Esophagus mucosa (tissue), 1 donor: ENCODE results near the gene NEK10. TPM values are rescaled to one million over a fixed set of nuclear protein-coding genes. Genes with fewer than 3 reads are reported as not detected.

Experiments used
- ATAC-seq: fragments of 200-7000 bp; cut with Tn5 transposase; one replicate; pipeline ENCODE4 v1.9.1; 2020
- total RNA-seq: library from RNA; stranded (reverse); gene quantifications from one replicate; pipeline ENCODE4 v1.2.4, GENCODE V29; 2023
- donor health status: DM: yes; HTN: yes; CAD: no.

NEK10 gene
- total RNA-seq, 1 donor from 2014 or later, result 0.40 TPM

DNA sequence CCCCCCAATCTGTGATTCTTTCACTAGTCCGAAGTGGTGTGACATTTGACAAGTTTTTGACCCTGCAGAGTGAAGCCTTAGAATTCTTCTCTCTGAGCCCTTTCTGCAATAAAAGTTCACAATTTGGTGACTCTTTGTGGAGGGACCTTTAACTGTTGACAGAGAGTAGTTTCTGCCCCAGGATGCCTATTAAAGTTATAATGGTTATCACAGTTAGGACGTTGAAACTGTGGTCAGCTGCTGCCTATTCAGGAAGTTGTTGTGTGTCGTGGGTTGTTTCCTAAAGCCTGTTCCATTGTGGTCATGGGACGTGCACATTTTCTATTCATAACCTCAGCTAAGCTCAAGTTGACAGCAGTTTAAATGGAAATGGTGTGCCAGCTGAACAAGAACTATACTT lies 274.5 kb downstream of the NEK10 start:
- ATAC-seq, result no peak

DNA sequence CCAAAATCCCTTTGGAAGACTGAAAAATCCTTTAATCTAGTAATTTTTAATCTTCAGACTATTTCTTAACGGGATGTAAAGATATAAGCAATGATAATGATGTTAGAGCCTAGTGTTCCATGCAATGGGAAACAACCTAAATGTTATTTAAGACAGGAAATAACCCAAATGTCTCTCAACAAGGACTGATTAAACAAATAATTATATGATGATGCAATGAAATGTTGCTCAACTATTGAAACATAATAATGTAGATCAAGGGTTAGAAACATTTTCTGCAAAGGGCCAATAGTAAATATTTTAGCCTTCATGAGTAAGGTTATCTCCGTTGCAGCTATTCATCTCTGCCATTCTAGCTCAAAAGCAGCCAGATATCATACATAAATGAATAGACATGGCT lies 275.4 kb downstream of the NEK10 start:
- no peak for ATAC-seq

DNA sequence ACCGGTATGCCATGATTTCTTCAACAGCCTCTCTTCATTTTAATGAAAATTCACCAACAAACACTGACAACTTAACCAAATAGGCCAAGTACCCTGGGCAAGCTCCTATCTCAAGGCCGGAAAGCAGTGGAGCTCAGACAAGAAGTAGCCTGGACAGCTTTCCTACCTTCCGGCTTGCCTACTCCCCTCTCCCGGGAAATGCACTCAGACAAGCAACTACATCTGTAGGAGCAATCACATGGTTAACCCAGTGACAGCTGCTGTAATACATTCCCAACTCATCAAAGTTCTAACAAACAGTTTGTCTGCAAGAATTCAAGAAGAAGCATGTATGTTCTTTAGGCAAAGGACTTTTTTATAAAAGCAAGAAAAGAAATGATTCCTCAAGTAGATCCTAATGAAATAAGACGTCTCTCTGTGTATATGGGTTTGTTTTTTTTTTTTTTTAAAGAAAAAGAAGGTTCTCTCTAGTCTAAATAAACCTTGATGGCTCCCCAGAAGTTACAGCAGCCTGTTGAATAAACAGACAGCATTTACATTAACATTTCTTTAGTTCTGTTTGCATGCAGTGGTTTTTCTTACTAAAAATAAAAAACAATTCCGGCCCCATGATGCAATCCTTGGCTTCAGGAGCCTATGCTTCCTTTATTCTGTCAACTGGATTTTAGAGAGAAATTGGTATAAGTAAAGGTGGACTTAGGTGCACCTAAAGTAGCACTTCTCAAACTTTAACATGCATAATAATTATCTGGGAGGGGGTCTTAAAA lies 278.7 kb downstream of the NEK10 start:
- no peak for ATAC-seq

DNA sequence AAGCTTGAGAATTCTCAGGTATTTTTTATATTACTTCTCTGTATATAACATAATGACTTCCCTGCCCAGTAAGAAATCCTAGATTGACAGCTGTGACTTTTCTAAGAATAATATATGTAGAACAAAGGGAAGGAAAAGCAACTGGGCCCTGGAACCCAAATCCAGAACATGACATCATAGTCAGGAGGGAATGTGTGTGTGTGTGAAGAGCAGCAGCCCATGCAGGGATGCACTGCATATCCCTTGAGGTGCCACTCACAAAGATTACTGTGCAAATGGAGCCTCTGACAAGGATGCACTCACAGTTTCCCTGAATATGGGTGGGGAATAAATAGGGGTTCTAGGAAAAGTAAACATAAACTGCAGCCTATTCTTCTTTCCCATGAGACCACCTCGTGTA lies 279.5 kb downstream of the NEK10 start:
- ATAC-seq, result no peak

DNA sequence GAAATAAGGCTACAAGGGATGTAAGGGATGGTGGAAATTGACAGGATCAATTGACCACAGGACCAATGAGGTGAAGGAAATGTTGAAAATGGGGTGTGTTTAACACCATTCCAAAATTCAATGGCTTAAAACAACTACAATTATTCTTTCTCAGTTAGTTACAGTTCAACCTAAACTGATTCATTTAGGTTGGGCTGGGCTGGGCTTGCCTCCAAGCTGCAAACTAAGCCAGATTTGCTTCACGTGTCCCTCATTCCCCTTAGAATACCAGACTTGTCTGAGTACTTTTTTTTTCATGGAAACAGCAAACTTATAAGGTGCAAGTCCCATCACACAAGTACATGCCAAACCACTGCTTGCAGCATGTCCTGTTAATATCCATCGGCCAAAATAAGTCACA lies 280.1 kb downstream of the NEK10 start:
- peak; percentile 61 for ATAC-seq

DNA sequence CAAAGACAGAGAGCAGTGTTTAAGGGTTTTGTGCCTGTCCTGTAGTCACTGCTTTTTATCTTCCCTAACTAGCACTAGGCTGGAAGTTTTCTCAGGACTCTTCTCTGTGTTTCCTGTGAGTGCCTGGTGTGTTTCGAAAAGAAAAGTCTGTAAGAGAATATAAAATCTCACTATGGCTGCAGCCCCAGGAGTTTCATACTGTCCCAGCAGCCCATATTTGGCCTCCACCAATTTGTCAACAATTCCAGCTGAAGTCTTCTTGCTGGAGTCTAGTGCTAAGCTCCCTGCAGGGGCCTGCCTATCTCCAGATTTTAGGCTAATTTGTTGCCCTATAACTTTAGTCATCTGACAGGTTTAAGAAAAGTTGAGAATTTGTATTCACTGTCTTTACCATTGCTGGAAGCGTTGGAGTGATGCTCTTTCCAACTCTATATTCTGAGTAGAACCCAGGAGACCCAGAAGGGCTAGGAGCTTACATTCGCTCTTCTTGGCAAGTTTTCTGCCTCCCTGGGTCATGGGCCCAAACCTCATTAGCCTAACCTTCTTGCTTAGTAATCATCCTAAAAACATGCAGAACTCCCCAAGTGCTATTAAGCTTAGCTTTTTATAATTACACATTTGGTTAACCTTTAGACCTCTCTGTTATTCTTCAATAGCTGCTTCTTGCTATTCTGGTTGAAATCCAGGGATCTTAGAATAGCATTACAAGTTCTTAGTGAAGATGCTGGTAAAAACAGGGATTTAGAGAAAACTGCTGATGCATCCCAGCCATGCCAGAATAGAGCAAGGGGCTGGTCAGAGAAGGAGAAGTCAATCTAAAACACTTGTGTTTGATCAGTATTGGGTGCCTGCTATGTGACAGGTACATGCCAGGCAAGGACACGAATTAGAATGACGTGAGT lies 283.1 kb downstream of the NEK10 start:
- no peak for ATAC-seq

DNA sequence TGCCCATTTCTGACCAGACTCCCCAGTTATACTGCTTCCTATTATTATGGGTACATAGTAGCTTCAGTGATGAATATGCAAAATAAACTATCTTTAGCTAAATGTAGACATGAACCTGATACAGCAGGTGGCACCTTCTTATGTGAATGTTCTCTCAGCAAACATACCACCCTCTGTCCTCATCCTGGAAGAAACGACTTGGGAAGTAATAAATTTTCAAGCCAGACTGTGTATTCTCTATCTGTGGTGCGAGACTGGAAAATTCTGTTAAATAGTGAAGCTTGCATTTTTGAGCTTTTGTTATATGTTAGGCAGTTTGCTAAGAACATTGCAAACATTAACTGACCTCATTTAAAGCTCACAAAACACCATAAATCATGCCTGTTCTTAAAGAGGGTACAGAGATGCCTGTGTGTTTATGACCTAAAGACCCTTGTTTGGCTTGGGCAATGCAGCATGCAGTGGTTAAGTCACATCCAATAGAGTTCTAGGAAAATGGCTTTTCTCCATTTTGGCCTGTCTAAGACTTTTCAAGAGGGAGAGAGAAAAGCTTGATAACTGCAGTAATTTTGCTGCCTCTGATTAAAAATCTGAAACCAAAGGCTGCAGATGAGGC lies 287.1 kb downstream of the NEK10 start:
- no peak for ATAC-seq

DNA sequence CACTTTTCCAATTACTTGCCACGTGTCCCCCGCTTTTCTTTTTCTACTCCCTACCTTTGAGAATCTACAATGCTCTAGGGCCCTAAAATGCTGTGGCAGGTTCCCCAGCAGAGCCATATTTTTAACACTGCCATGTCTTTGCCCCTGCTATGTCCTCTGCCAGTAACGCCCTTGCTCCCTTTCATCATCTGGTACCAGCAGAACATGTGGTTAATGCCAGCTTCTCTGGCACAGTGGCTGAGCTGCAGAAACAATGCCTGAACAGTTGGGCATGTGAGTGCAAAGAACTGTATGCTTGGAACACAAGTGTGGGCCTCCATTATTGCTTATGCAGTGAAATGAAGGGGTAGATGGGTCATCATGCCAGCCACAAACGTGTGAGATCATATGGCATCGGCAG lies 287.6 kb downstream of the NEK10 start:
- ATAC-seq, result no peak

DNA sequence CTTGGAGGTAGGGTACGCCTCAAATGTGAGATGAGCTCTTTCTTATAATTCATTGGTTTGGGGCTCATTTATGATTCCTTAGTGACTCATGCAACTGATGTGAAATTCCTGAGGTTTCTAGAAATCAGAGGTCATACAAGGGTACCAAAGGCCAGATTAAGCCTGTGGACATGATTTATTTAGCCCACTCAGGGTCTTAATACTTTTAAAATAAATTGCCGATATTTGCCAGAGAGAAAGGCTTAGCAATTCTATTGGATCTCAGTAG lies 289.0 kb downstream of the NEK10 start:
- no peak for ATAC-seq

DNA sequence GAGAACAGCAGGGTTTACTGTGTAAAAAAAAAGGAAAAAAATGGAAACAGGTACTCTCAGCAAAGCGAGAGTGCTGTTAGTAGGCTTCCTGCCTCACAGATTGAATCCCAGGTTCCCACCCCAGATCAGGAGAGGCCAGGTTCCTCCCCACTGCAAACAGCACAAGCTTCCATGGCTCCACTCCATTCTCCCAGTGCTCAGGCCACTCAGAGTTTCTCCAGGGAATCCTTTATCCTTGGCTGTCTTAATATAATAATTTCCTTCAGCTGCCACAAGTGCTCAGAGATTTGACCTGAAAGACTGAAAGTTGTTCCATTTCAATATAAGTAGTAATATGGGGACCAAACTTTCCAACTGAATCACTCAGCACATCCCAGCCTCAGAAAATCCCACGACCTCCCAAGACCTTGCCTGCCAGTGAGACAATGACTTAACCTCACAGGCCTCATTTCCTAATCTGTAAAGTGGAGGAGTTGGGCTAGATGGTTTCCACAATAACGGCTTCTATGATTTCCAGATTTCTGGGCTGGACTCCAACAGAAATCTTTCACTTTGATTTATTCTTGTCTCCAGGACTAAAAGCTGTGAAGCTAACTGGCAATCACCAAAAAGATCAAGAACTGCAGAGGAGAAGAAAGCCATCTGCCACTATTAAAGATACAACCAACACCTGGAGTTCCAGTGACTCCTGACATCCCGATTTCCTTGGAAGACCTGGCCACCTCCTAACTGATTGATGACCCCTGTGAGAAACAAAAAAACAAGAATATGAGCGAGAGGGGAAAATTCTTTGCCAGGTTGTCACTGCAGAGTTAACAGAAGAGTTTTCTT lies 289.5 kb downstream of the NEK10 start:
- no peak for ATAC-seq

DNA sequence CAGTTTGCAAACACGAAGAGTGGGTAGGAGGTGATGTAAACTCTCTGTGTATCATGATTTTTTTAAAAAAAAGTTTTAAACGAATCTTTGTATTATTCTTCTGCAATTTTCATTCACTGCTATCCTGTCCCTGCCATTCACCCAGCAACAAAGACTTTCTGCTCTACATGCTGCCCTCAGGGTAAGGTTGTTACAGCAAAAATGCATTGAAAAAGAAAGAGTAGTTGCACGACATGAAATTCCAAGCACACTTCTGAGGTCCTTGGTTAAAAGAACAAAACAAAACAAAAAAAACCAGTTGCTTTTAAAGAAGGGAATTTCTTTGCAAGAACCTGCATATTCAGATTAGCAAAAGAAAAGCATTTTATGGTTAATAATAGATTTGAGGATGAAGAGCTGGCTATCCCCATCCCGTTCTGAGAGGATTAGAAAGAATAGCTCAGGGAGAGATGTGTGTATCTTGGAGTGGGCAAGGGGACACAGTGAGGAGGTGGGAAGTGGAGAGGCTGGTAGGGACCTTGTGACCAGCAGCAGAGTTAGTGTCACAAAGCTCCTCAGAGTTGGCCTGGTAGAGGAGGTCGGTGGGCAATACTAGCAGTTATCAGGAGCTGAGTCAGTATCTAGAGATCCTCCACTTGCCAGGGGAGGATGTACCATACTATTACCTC lies 290.8 kb downstream of the NEK10 start:
- no peak for ATAC-seq

DNA sequence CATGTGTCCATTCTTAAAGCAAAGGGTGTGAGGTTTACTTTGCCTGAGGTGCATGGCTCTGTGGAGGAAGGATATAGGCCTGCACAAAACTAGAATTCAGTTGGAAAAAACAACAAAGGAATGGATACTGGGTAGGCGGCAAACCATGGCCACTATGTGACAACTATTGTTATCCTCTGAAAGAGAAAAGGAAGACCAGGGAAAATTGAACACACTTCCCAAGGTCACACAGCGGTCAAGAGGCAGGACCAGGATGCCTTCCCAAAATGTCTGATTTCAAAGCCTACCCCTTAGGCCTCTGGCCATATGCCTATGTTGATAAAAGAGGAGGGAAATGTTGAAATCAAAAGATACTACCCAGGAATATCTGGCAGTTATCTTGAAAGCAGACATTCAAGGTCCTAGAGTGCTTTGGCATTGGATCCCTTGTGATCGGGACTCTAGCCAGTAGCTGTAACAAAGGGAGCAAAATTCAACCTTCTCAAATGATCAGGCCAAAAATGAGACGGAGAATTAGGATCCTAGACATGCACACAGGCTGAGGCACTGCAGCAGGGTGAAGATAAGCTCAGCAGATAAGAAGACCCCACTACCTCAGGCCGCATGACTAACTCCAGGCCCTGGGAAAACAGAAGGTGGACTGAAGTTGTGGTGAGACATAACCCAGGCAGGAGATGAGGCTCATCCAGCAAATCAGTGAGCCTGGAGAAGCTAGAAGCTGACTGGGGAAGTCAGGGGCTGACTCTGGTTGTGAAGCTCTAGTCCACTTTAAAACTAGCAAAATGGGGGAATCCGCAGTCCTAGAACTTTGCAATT lies 292.2 kb downstream of the NEK10 start:
- no peak for ATAC-seq

DNA sequence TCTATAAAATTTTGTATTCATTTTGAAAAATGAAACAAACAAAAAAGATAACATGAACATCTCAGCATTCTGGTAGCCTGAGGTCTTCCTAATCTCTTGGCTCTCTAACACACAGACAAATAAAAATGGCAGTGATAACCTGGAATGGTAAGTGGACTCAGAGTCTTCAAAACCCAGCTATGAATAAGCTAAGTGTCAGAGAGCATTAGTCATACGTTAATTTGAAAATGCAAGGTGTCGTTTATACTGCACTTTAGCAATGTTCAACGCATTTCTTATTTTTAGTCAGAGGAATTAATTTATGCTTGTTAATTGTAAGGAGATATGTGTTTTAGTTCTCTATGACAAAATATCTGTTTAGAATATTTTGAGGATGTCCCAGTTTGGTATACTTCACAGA lies 294.3 kb downstream of the NEK10 start:
- ATAC-seq, result no peak

DNA sequence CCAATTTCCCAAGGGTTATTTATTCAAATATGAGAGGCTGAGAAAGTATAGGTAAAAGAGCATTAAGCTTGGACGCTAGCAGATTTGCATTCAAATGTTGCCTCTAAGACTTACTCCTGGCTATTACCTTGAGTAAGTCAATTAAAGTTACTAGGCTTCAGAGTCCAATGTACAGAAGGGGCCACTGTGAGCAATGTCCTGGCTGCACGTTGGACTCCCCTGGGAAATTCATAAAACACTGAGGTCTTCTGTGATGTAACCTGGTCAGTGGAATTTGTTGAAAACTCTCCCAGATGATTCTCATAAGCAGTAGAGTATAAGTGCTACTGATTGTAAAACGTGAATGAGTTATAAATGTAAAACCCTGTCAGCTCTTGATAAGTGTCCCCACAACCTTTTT lies 295.3 kb downstream of the NEK10 start:
- no peak for ATAC-seq

DNA sequence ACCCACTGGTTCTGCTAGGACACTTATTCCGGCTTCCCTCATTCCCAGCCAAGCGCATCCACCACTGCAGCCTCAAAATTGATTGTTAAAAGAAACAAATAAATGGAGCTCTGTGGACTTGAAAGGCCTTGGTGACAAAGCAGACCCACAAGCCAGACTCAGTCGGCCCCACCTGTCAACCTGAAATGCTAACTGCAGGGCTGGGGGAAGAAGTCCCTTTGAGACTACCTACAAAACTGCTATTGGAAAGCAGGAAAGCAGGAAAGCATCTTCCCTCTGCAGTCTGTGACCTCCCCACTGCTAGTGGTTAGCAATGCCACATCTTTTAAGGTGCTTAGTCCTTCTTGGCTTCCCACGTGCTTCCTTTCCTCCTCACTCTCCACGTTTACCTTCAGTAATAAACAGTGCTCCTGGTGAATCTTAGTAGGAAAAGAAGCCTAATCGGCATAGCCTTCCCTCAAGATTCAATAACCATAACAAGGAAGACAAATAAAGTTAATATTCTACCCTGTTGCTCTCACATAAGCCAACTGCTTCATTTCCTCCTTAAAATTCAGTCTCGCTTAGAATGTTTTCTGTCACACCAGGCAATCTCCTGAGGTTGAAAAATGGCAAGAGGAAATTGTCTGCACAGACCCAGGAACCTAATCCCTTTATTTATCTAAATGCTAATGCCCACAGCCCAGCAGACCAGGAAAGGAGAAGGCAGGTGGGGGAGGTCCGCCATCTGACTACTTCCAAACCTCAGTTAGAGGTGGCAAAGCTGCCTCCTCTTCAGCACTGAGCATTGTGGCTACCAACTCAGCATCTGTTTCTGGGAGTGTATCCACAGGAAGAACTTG lies 296.2 kb downstream of the NEK10 start:
- ATAC-seq, result no peak

DNA sequence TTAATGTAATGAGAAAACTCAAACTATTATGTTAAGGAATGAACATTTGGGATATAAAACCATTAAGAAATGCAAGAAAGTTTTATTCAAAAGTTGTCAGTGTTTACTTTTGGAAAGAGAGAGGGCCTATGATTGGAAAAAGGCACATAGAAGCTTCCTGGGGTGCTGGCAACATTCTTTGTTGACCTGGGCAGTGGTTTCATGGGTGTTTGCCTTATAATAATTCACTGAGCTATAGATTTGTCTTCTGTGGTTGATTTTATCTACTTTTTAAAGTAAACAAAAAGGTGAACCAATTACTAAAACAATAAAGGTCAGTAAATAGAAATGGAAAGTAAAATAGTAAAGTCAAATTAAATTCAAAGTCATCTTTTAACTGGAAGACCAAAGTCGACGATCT lies 308.8 kb downstream of the NEK10 start:
- no peak for ATAC-seq
